Hippocampal formation (tissue), 2 donors: ENCODE results near the gene CNIH3.
A peak's percentile ranks its signal among the peaks of the same experiment; 100 is the strongest.
"Not testable (repeated sequence)": the region's sequence is repeated elsewhere in the genome, so short reads cannot be mapped to it uniquely, and the experiment has no call there.

Experiments
- DNase-seq, 2 donors: peaks; one replicate each; lab custom pipeline; 2025; lab: John Stamatoyannopoulos, UW

Gene CNIH3

DNA sequence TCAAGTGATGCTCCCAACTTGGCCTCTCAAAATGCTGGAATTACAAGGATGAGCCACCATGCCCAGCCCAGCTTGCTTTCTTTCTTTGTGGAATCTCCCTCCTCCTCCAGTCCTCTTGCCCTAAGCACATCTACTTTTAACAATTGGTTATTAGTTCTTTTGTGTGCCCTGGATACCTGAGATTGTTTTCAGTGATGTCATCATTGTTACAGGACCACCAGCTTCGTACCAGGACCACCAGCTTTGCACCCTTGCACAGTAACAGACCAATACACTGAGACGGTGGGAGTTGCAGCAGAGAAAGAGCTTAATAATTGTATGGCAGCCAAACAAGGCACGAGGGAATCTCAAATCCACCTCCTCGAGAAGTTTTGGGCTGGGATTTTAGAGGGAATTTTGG lies 71.3 kb downstream of the CNIH3 start:
- DNase-seq, result no peak

DNA sequence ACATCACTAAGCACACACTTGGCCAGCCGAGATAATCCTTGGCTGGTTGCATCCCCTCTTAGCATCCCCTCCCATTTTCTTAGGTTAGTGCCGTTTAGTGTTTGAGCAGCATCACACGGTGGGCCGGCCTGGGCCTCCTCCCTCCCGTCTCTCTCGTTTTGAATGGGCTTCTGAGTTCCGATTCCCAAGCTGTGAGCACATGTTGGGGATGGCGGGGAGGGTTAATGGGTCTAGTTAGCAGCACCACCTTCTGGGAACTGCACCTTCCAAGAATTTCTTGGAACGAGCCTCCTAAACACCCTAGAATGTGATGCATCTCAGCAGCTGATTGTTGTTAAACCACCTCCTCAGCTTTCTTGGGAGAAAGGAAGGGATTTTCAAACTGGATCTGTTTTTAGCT lies 73.3 kb downstream of the CNIH3 start:
- peak in 1 of 2 donors; percentile 36 for DNase-seq

DNA sequence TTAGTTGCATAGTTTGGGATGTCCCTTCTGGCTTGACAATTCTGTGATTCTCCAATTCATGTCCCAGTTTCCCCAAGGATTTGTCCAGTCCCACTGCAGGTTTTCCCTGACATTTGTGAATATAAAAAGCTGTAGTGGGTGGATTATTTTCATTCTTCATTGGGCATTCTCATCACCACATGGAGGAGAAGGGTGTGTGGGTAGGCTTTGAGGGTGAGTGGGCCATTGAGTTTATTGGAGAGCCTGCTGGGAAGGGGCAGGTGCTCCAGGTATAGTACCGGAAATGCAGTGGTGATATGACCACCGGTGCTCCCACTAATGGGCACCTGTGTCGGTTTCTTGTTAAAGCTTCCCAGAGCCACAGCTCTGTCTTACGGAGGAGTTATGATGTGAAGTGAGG lies 74.5 kb downstream of the CNIH3 start:
- no peak for DNase-seq

DNA sequence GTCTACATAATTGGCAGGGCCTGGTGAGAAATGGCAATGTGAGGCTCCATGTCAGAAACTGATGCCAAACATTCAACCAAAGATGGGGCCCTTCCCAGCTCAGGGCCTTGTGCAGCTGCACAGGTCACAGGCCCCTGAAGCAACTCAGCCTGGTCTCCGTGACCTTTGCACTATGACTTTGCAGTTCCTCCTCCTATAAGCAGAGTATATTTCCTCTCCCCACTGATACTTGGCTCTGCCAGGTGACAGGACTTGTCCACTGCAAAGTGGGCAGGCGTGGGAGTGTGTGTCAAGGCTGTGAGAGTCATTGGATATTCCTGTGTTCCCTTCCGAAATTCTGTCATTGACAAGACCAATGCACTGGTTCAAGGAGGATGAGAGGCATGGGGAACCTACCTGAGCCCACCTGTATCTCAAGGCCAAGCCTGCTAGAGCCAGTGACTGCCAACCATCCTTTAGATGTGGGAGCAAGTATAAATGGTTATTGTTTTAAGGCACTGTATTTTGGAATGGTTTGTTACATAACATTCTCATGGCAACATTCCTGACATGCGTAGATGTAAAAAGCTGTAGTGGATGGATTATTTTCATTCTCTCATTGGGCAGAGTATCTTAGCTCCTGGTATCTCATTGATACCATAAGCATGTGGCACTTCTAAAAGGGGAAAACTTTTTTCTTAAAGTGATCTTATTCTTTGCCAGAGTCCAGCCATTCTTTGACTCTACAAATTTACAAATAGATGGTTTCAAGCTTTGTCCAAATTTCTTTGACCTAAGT lies 75.2 kb downstream of the CNIH3 start:
- DNase-seq, result no peak

DNA sequence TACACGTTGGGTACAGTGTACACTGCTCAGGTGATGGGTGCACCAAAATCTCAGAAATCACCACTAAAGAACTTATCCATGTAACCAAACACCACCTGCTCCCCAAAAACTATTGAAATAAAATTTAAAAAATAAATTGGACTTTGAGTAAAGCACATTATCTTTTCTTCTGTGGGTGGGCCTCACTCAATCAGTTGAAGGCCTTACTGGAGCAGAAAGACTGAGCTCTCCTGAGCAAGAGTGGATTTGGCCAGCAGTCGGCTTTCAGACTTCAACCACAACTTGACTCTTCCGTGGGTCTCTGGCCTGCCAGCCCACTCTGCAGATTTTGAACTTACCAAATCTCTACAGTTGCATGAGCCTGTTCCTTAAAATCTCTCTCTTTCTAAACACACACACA lies 78.9 kb downstream of the CNIH3 start:
- DNase-seq, result no peak

DNA sequence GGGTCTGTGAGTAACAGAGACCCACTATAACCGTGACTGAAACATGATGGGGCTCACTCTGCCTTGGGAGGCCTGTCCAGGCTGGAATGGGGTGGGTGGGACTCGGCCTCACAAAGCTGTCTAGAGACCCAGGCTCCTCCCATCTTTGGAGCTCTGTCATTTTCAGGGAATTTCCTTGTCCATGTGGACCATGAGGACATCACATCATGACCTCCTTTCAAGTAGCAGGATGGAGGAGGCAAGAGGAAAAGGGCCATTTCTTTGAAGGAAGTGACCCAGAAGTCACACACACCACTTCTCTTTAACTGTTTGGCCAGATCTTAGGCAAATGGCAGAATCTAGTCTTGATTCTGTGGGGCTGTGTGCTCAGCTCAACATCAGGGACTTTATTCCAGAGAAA lies 79.9 kb downstream of the CNIH3 start:
- no peak for DNase-seq

DNA sequence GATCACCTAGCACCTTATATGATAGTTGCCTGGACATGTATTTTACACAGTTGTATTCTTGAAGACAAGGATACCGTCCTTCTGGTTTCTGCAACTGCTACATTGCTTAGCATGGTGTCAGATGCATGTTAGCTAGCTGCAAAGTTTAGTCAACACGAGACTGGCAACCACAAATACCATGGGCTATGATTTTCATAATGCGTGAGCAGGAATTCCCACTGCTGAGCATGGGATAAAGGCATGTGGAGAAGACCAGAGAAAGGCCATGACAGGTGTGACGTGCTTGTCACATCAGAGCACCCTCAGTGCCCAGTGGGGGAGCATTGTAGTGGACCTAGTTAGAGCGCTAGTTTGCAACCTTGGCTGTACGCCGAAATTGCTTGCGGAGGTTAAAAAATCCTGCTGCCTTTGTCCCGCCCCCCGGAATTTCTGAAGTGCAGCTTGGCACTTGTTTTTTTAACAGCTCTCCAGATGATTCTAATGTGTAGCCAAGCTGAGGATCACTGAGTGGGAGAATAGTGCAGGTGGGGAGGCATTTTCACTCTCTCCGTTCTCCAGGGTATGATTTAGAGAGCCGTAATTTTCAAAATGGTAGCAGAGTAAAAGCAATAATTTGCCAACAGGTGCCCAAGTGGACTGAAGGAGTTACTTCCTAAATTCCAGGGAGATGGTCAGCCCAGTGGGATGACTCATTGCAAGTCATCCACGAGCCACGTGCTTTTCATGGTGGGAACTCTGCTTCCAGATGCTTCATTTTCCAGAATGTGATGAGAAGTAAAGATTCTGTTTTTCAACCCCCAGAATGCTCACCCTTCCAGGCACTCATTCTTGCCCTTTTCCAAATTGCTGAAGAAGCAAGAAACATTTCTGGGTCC lies 81.0 kb downstream of the CNIH3 start:
- peak in 1 of 2 donors; percentile 24 for DNase-seq

DNA sequence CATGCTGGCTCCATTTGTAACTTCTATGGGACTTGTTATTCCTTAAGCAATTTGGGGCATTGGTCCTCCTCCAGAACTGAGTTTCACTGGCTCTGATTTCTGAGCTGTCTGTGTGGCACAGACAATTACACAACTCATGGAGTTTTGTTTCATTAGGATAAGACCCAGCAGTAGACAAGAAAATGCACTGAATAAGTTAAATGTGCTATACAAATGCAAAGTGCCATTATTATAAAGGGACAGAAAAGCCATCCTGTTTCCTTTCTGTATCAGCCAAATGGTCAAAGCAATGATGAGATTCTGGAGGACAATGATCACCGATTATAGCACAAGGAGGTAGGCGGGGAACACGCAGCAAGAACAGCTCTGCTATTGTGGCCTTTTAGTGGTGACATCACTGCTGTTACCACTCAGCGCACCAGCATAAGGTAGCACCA lies 81.9 kb downstream of the CNIH3 start:
- DNase-seq, result peak in 1 of 2 donors; percentile 6

DNA sequence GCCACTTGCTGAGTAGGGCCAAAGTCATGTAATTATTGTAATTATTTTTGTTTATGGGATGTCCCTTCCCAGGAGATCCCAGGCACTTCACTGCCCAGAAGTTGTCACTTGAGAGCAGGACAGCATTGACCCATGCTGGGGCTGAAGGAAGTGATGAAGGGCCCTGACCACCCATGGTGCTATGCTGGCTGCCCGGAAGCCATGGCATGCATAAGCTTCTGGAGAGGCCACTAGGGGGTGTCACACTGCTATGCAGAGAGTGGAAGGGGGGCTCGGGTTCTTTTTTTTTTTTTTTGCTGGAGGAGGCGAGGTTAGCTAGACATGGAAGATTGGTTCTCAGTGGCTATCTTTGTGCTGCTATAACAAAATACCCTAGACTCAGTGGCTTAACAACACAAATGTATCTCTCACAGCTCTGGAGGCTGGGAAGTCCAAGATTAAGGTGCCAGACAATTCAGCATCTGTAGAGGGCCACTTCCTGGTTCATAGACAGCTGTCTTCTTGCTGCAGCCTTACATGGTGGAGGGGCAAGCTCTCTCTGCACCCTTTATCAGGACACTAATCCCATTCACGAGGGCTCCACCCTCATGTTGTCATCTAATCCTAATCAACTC lies 84.9 kb downstream of the CNIH3 start:
- no peak for DNase-seq

DNA sequence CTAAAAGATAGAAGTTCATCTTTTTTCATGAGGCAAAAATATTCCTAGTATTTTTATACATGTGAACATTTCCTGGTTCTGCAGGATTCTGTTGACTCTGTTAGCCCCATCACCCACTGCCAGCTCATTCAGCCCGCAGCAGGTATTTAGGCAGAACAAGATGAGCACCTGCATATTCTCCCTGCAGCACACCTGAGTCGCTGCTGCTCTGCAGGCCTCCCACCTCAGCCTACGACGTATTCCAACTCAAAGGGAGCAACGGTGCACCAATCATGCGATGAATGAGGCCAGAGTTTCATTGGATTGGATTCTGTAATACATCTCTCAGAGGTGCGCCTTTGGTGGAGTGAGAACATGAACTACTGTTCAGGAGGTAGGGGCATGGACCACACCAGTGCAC lies 87.6 kb downstream of the CNIH3 start:
- DNase-seq, result no peak

DNA sequence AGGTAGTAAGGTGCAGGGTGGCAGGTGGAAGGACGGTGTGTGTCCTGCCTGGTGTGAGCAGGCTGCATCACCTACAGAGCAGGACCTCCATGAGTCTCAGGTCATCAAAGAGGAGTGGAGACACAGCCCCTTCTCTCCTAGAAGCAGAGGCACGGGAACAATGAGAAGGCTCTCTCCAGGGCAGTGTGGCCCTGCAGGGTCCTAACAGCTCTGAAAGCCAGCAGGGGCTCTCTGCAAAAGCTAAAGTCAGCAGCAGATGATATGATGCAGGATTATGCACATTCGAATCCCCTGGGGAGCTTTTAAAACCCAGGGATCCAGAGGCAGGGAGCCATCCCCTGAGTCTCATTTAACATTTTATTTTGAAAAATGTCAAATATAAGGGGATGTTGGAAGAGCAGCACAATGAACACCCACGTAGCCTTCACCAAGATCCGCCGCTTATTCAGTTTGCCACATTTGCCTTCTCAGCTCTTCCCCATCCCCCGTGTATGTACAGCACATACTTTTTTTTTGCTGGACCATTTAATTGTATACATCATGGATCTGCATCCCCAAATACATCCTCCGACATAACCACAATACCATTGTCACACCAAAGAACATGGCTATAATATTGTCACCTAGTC lies 88.1 kb downstream of the CNIH3 start:
- DNase-seq, result no peak

DNA sequence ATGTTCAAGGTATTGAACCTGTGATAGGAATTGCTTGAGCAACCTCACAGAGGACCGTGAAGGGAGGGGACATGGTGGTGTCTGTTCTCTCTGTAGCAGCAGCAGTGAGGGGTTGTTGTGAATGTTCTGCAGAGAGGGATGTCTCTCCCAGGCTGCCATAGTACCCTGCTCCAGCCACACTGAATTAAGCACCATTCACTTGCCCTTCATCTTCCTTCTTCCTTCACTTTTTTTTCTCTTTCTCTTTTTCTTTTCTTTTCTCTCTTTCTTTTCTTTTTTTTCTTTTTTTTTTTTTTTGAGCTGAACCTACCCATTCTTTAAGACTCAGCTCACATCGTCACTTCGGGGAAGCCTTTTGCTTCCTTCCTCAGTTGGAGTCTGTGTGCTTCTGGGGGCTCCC lies 89.5 kb downstream of the CNIH3 start:
- DNase-seq, result no peak

DNA sequence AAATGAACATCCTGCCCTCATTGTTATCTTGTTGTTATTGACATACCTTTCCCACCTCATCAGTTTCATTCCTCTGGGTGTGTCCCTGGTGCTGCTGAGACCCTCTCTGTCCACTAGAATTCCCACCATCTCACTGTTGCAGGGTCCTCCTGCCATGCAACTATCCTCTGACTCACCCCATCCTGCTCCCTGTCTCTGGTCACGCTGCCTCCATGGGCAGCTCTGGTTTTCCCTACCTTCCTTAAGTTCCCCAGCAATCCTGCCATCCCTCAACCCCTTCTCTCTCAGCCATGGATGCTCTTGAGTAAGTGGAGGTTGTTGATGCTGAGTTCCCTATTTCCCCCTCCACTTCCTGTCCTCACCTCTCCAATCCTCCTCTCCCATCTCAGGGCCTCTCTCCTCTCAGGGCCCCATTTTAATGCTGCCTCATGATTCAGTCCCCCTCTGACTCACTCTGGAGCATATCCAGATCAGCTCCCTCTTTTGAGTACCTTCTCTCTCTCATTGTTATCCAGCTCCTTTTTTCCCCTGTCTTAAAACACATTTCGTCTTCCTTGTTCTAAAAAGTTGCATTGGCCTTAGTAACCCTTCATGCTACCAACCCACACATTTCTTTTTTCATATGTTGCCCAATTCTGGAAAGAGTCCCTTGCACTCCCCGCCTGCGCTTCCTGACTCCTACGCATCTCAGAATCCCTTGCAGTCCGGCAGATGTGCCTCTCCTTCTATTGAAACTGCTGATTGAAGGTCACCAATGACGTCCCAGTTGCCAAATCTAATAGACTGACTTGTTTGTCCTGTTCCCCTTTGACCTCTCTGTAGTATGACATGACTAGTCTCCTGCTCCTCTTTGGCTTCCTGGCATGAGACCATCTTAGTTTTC lies 92.0 kb downstream of the CNIH3 start:
- DNase-seq, result no peak

DNA sequence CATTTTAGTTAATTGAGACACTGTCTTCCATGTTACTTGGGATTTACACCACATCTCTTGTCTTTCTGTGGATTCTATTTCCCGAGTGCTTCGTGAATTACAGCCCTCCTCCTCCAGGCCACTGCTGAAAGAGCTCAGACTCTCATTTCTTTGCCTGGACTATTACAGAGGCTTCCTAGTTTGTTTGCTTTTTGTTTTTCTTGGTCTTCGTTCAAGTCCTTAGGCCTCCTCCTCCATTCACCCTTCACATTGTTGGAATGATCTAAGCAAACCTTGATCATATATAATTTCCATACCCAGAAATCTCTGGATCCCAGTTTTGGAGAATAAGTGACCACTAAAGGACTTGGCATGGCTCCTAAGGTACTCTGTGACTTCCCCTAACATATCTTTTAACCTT lies 94.1 kb downstream of the CNIH3 start:
- no peak for DNase-seq

DNA sequence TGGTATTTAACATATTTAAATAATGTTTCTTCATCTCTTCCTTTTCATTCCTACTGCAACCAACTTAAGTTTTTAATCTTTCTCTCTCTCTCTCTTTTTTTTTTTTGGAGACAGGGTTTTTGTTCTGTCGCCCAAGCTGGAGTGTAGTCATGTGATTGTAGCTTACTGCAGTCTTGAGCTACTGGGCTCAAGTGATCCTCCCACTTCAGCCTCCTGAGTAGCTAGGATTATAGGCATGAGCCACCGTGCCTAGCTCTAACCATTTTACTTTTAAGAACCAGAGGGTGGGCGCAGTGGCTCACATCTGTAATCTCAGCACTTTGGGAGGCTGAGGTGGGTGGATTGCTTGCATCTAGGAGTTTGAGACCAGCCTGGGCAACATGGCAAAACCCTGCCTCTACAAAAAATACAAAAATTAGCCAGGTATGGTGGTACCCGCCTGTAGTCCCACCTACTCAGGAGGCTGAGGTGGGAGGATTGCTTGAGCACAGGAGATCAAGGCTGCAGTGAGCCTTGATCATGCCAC lies 95.2 kb downstream of the CNIH3 start:
- DNase-seq, result not testable (repeated sequence)

DNA sequence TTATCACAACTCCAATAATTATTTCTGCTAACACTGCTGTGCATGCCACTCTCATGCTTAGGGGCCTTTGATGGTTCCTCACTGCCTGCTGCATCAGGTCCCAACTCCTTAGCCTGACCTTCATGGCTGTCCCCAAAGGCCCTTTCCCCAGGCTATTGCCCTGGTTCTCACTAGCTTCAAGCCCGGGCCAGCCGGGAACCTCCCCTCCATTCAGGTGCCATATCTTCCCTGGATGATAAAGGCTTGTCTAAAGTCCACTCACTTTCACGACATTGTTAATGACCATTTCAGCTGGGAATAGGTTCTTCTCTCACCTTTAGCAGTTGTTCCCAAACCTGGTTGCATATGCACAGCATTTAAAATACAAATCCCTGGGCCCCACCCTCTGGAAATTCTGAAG lies 95.8 kb downstream of the CNIH3 start:
- DNase-seq, result no peak

DNA sequence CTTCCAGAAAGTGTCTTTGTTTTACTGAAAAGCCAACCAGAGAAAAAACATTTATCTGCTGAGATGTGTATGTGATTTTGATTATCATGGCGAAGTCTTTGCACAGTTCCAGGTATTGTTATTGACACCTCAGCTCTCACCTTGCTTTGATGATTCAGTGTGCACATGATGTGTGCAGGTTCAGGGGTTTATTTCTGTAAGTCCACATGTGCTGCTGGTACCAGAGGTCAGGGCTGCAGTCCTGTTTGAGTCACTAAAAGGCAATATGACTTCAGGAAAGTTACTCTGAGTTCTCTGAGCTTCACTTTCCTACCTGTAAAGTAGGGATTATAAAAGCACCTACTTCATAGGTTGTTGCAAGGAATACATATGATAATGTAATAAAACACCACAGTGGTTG lies 97.1 kb downstream of the CNIH3 start:
- DNase-seq, result no peak

DNA sequence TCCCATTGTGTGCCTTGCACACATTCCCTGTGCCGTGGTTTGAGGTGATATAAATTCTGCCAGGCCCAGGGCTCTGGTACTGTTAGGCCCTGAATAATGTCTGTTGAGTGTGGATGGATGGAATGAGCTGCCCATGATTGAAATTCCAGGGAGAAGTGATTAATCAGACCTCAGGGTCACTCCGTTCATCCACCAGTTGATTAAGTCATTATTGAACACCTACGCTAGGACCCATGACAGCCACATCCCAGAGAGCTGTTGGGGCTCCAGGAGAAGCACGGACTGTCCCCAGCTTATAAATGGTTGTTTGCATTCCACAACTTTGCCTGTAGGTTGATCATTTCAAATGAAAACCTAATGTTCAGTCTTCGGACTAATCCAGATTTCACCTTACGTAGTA lies 98.4 kb downstream of the CNIH3 start:
- DNase-seq, result no peak

DNA sequence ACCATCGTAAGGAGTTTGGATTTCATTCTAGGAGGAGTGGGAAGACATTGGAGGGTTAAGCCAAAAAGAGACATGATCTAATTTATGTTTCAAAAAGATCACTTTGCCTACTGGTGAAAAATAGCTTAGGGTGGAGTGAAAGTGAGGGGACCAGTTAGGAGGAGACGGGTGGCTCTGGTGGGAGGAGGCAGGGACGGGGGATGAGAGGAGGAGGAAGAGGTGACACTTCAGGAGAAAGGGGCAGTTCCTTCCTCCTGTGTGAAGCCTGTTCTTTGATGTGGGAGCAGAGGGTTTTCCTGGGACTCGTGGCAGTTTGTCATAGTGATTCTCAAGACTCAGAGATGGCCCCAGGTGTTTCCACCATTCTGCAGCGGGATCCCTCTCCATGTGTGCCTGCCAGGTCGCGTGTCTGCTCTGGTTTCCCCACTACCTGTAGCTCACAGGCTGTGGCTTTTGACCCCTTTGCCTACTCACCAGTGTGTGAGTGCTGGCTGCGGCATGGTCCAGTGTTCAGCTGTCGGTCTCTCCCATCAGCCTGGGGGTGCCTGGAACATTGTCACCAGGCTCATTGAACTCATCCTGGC lies 102.4 kb downstream of the CNIH3 start:
- DNase-seq, result no peak

DNA sequence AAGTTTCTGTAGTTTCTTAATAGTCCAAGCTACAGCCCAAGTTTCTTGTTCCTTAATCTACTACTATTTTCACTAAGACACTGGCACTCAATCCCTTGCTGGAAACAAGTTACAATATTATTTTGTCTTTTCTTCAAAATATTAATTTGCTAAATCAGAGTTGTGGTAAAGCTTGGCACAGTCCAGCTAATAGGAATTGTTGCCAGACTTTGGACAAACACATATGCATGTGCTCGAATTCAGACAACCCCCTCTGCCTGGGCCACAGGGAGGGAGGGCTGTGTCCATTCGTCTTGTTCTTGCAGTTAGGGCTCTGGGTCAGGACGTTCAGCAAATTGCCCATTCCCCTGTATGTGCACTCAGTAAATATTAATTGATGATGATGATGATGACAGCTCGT lies 103.6 kb downstream of the CNIH3 start:
- DNase-seq, result no peak

DNA sequence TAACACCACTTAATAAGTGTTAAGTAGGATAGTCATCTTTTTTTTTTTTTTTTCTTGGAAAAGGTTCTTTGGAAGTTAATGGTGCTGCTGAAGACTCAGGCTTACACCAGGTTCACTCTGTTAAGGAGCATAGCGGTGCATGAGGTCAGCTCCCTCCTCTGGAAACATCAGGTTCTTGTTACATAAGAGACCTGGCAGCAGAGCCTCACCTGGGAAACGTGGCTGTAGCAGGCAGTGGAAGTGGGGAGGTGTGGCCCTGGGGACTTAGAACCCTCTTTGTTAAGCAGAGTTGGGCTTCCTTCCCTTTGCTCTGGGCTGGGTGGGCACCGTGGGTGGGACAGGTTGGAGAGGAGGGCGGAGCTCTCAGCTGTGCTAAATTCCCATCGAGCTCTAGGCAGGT lies 104.1 kb downstream of the CNIH3 start:
- DNase-seq, result no peak
